Measurements from ENCODE around the gene CLSTN3. TPM values are rescaled to one million over a fixed set of nuclear protein-coding genes. Genes with fewer than 3 reads are reported as not detected.

The CLSTN3 gene
- total RNA-seq, 4 donors from 2014 or later, result 13.9 to 98.7 (median 24.4) TPM

- 3% methylated on average over 4 to 21 of the region's 21 CpGs for WGBS, 2 donors (ENCODE audit: low coverage in 1 of 2)
- Histone ChIP-seq H3K4me1 (peaks cover 10 to 24% (median 18%) of the 10 kb centered on the region in 4 donors), H3K27me3 (no peaks in the 10 kb centered on the region), H3K9me3 (no peaks in the 10 kb centered on the region), H3K27ac (peak overlapping the region; percentile 84 to 94 (median 90)), H3K36me3 (peaks cover 0 to 6% (median 0%) of the 10 kb centered on the region in 4 donors), H3K4me3 (peak overlapping the region; percentile 66 to 96 (median 80))
- DNase-seq, result peak; percentile 83
- in situ Hi-C loops (cut with MboI; ENCODE audit: low pct_ligation_motif_present in 1 of 4, low pct_unique_long_range_greater_than_20kb in 1 of 4, low sequenced_read_pairs in 3 of 4) (no loop called here), intact Hi-C loops (cut with DNase I; ENCODE audit: low total_unique reads) (no loop called here)
- peak in 2 of 3 donors; percentile 2 to 6 for TF ChIP-seq POLR2AphosphoS5 (IDR thresholded peaks at IDR 0.05)
- no peak for TF ChIP-seq POLR2A (IDR thresholded peaks at IDR 0.05)
- TF ChIP-seq EP300 (IDR thresholded peaks at IDR 0.05; ENCODE audit: low read depth), result no peak
- TF ChIP-seq CTCF (IDR thresholded peaks at IDR 0.05), result peak; percentile 51 to 63 (median 58)
Measured at GRCh38 chr12:7188562-7189397, 58.6 kb downstream of the CLSTN3 start.

- WGBS, 2 donors (ENCODE audit: low coverage in 1 of 2), result 1% methylated on average over 33 of the region's 68 CpGs; no CpG with 5 or more reads in 1 of the 2 donors
- Histone ChIP-seq H3K36me3 (peaks cover 0 to 8% (median 0%) of the 10 kb centered on the region in 4 donors), H3K27ac (peak within 1 kb of the TSS; percentile 84 to 94 (median 90)), H3K9me3 (no peaks in the 10 kb centered on the region), H3K4me3 (peak within 1 kb of the TSS; percentile 66 to 96 (median 80)), H3K4me1 (peaks cover 10 to 24% (median 18%) of the 10 kb centered on the region in 4 donors), H3K27me3 (no peaks in the 10 kb centered on the region)
- in situ Hi-C loops (cut with MboI; ENCODE audit: low pct_ligation_motif_present in 1 of 4, low pct_unique_long_range_greater_than_20kb in 1 of 4, low sequenced_read_pairs in 3 of 4), result no loop called here
- TF ChIP-seq EP300 (IDR thresholded peaks at IDR 0.05; ENCODE audit: low read depth) (no peak), POLR2AphosphoS5 (IDR thresholded peaks at IDR 0.05) (peak; percentile 51 to 77 (median 57))
- intact Hi-C loops (cut with DNase I; ENCODE audit: low total_unique reads), result no loop called here
- DNase-seq, result peak; percentile 93
Measured at GRCh38 chr12:7189398-7190267, 59.5 kb downstream of the CLSTN3 start, which contains the start of gene PEX5. PEX5 (plus strand) TSS chr12:7189686; CDS start chr12:7190378, 692 bp downstream.

GRCh38 chr12:7190268-7191055 is 60.3 kb downstream of the CLSTN3 start:
- DNase-seq, result peak; percentile 32
- H3K27me3 ChIP-seq, result no peaks in the 10 kb centered on the region
- intact Hi-C loops (cut with DNase I; ENCODE audit: low total_unique reads) (no loop called here), in situ Hi-C loops (cut with MboI; ENCODE audit: low pct_ligation_motif_present in 1 of 4, low pct_unique_long_range_greater_than_20kb in 1 of 4, low sequenced_read_pairs in 3 of 4) (no loop called here)
- H3K9me3 ChIP-seq, result no peaks in the 10 kb centered on the region
- peaks cover 10 to 24% (median 18%) of the 10 kb centered on the region in 4 donors for H3K4me1 ChIP-seq
- H3K36me3 ChIP-seq, result peaks cover 0 to 8% (median 0%) of the 10 kb centered on the region in 4 donors
- WGBS, 2 donors (ENCODE audit: low coverage in 1 of 2), result 28 to 52% methylated on average over 4 to 17 of the region's 17 CpGs
- peak overlapping the region; percentile 84 to 94 (median 90) for H3K27ac ChIP-seq
- peak overlapping the region; percentile 66 to 96 (median 80) for H3K4me3 ChIP-seq
- TF ChIP-seq EP300 (IDR thresholded peaks at IDR 0.05; ENCODE audit: low read depth), result no peak
- no peak for TF ChIP-seq POLR2AphosphoS5 (IDR thresholded peaks at IDR 0.05)
- TF ChIP-seq POLR2A (IDR thresholded peaks at IDR 0.05), result no peak
- no peak for TF ChIP-seq CTCF (IDR thresholded peaks at IDR 0.05)

- Histone ChIP-seq H3K36me3 (peaks cover 0 to 8% (median 0%) of the 10 kb centered on the region in 4 donors), H3K4me3 (no peak overlapping the region), H3K27me3 (no peaks in the 10 kb centered on the region), H3K27ac (no peak overlapping the region), H3K9me3 (no peaks in the 10 kb centered on the region), H3K4me1 (peaks cover 2 to 24% (median 14%) of the 10 kb centered on the region in 4 donors)
- in situ Hi-C loops (cut with MboI; ENCODE audit: low pct_ligation_motif_present in 1 of 4, low pct_unique_long_range_greater_than_20kb in 1 of 4, low sequenced_read_pairs in 3 of 4), result no loop called here
- no peak for TF ChIP-seq POLR2AphosphoS5 (IDR thresholded peaks at IDR 0.05)
- TF ChIP-seq POLR2A (IDR thresholded peaks at IDR 0.05), result no peak
- TF ChIP-seq EP300 (IDR thresholded peaks at IDR 0.05; ENCODE audit: low read depth), result no peak
- no peak for TF ChIP-seq CTCF (IDR thresholded peaks at IDR 0.05)
- DNase-seq, result no peak
- intact Hi-C loops (cut with DNase I; ENCODE audit: low total_unique reads), result no loop called here
- 67 to 77% methylated on average over 2 of the region's 2 CpGs for WGBS, 2 donors (ENCODE audit: low coverage in 1 of 2)
Measured at GRCh38 chr12:7193674-7194073, 63.5 kb downstream of the CLSTN3 start.

Data from transverse colon (tissue), 4 donors.